Stimulated activated CD4-positive, alpha-beta T cell treated with anti-CD3 and anti-CD28 coated beads, Interleukin-4, amount 100 ng/mL, for 48 hours (primary cell): ENCODE data around the gene OR9G4.

Experiments used
- DNase-seq, 2 donors: peaks; one replicate each; pipeline ENCODE4 v3.0.0-alpha.2; 2020; ENCODE audit warnings: low read depth in 2 of 2

The OR9G4 gene

DNA sequence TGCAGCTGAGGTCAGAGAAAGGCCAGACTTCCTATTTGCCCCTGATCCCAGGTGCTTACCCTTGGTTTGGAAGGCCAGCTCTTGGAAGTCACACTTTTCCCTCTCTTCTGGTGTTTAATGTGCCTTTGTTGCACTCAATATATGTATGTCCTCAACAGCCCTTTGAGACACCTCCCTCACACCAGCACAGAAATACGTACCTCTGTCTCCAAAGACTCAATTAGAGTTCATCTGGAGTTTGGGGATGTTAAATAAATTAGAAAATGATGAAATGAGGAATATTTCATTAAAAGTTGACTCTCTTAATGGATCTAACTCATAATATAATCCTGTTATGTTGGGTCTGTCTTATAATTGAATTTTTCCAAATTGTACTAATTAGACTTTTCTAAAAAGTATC lies at the start of gene OR9G4:
OR9G4 (minus strand) TSS at position 101 of the 400 bp plus-strand sequence. CDS start 4,931 bp downstream, outside the sequence.
- DNase-seq = no peak

DNA sequence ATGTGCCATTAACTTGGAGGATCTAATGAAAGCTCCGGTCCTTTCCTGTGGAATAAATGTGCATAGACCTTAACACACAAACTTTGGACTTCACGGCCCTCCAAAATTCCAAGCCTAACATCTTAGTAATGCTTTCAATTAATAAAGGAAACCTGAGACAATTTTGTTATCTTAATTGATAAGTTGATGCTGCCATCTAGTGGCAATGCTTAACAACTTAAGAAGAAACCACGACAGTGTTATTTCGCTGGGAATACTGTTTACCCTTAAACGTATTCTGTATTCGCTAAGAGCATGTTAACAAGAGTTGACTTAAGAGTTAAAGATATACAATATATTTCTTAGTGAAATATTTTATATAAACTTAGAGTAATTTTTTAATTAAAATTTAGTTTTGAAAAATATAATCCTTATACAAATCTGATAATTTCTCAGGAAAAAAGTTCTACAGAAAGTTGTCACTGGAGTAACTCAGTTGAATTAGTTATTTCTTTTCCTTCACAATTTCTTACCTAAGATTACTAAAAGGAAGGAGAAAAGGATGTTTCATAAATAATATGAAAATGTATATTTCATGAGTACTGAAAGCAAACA lies 35.0 kb upstream of the OR9G4 start:
- DNase-seq = no peak

DNA sequence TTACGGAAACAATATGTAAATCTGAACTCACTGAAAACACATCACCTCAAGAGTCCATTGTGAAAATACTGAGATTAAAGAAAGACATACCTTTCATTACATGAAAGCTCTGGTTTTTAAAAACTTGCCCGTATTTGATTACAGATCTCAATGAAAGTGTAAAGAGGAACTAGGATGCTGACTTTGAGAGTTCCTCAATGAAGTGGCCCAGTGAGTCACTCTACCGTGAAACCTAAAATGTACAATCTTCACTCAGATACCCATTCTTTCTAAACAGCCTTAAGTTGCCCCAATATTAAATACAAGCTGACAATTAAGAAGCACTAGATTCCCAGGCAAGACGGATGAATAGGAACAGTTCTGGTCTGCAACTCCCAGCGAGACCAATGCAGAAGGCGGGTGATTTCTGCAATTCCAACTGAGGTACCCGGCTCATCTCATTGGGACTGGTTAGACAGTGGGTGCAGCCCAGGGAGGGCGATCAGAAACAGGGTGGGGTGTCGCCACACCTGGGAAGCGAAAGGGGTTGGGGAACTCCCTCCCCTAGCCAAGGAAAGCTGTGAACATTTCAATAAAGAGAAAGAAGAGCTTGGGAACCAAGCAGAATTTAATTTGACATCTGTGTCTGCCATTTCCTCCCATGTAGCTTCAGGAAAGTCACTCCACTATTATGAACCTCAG lies 33.8 kb upstream of the OR9G4 start:
- no peak for DNase-seq

GRCh38 chr11:56776809-56777208 lies 28.3 kb upstream of the OR9G4 start:
- no peak for DNase-seq

- no peak for DNase-seq
Measured at GRCh38 chr11:56764976-56765375, 16.5 kb upstream of the OR9G4 start.

DNA sequence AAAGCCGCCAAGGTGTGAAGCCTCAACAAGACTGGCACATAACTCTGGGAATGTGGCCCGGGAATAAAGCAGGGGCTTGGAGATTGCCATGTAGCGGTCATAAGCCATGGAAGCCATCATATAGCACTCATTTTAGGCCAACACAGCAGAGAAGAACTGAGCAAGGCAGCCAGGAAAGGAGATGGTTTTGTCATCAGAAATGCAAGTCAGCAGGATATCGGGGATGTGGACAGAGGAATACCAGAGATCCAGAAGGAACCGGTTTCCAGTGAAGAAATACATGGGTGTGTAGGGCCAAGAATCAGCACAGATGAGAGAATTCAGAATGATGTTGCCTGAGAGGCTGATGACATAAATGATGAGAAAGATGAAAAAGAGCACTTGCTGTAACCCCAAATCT lies 3.0 kb upstream of the OR9G4 start:
- no peak for DNase-seq

DNA sequence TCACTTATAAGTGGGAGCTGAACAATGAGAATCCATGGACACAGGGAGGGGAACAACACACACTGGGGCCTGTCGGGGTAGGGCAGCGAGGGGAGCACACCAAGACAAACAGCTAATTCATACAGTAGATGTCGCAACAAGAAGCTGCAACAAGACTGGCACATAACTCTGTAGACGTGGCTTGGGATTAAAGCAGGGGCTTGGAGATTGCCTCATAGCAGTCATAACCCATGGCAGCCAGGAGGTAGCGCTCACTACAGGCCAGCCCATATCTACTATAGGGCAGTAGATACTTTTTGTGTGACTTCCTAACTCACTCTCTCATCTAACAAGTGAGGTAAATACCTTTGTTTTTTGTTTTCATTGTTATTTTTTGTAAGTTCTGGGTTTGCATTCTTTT lies 1.7 kb upstream of the OR9G4 start:
- no peak for DNase-seq

DNA sequence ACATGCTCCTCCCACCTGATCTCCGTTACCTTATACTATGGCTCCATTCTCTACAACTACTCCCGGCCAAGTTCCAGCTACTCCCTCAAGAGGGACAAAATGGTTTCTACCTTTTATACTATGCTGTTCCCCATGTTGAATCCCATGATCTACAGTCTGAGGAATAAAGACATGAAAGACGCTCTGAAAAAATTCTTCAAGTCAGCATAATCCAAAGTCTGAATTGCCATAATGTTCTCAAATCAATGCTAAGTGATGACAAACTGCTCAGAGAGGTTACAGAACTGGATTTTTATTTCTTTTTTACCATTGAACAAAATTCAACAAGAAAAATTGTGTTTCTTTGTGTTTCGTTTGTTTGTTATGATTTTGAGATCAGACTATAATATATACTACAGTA lies 7.6 kb downstream of the OR9G4 start:
- no peak for DNase-seq

DNA sequence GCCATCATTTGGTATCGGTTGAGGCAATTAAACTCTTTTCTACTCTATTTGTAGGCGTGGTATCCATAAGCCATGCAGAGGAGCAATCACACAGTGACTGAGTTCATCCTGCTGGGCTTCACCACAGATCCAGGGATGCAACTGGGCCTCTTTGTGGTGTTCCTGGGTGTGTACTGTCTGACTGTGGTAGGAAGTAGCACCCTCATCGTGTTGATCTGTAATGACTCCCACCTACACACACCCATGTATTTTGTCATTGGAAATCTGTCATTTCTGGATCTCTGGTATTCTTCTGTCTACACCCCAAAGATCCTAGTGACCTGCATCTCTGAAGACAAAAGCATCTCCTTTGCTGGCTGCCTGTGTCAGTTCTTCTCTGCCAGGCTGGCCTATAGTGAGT lies 8.4 kb downstream of the OR9G4 start:
- DNase-seq = no peak

DNA sequence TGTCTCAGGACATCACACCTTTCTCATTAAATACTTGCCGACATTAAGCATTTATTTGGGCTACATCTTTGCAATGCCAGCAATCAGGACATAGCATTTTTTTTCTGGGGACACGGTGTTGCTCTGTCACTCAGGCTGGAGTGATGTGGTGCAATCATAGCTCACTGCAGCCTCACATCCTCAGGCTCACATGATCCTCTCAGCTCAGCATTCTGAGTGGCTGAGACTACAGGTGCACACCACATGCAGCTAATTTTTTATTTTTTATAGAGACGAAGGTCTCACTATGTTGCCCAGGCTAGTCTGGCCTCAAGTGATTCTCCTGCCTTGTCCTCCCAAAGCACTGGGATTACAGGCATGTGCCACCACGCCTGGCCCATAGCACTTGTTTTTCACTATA lies 28.0 kb downstream of the OR9G4 start:
- no peak for DNase-seq

DNA sequence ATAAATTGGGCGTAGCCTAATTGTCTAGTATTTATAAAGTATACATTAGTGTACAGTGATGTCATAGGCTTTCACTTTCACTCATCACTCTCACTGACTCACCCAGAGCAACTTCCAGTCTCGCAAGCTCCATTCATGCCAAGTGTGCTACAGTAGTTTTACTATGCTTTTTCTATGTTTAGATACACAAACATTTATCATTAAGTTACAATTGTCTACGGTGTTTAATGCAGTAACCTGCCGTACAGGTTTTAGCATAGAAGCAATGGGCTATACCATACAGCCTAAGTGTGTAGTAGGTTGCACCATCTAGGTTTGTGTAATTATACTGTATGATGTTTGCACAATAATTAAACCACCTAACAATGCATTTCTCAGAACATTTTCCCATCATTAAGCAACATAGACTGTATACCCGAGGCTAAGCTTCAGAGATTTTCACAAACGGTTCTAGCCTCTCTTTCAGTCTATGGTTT lies 32.1 kb downstream of the OR9G4 start:
- no peak for DNase-seq

DNA sequence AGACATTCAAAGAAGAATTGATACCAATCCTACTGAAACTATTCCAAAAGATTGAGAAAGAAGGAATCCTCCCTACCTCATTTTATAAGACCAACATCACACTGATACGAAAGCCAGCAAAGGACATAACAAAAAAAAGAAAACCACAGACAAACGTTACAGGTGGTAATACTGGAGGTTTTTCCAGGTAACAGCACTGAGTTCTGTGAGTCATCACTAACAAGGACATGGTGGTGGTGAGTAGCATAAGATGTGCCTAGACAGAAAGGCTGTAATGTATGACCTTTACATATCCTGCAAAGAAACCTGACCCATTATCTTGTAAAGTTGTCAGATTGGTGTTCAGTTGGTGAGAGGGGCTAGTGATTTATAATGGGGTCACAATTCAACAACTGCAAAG lies 34.3 kb downstream of the OR9G4 start:
- DNase-seq = no peak

DNA sequence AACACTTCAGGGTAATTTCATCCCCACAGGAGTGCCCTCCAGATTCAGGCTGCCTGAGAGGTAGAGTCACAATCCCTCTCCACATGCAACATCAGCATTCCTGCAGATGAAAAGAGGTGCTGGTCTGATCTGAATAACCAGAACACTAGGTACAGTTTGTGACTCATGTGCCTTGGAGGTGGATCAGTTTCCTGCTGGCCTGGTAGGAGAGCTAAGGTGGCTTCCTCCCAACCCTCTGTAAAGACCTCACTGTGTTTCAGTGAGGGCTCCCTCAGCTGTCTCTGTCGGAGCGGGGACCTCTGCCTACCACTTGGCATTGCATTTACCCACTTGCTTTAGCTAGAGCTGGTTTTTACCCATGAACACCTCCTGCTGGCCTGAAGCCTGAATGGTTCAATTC lies 42.0 kb downstream of the OR9G4 start:
- DNase-seq = no peak

DNA sequence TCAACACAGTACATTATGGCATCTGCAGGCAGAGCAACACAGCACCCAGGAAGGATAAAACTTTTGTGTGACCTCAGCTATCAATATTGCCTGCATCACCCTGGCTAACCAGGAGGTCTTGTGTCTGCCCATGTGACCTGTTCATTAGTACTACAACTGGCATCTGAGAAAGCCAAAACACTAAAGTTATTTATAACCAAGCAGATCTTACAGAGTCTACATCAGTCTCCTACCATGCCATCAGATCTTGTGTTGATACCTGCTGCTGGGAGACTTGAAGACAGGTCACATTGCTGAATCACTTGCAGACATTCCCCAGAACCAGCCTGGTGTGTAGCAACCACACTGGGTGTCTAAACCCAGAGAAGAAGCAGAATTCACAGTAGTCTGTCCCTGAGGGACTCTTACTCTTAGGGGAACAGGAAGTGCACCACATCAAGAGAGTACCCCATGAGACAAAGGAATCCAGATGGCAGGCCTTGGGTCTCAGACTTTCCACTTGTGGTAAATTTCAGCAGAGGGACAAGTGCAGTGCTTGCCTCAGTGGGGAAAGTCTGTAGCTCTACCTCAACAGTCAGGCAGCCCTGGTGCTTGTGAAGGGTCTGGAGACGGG lies 42.6 kb downstream of the OR9G4 start:
- DNase-seq = no peak

- no peak for DNase-seq
Measured at GRCh38 chr11:56700914-56701485, 47.5 kb downstream of the OR9G4 start.

DNA sequence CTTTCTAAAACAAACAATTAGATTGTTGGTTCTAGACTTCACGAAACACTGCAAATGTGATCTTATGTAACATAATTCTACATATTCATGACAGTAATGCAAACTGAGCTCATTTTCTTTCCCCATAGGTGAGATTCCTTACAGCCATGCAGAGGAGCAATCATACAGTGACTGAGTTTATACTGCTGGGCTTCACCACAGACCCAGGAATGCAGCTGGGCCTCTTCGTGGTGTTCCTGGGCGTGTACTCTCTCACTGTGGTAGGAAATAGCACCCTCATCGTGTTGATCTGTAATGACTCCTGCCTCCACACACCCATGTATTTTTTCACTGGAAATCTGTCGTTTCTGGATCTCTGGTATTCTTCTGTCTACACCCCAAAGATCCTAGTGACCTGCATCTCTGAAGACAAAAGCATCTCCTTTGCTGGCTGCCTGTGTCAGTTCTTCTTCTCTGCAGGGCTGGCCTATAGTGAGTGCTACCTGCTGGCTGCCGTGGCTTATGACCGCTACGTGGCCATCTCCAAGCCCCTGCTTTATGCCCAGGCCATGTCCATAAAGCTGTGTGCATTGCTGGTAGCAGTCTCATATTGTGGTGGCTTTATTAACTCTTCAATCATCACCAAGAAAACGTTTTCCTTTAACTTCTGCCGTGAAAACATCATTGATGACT lies 48.1 kb downstream of the OR9G4 start:
- no peak for DNase-seq

GRCh38 chr11:56698795-56699194 lies 49.7 kb downstream of the OR9G4 start, which contains the start of gene OR9G1:
Gene OR9G1, plus strand, starts transcription at chr11:56699095. Its CDS starts 1,293 bp downstream, at chr11:56700388.
- DNase-seq = no peak

GRCh38 chr11:56693428-56693827 lies 55.1 kb downstream of the OR9G4 start:
- DNase-seq = no peak
